ENCODE measurements around the gene STAT3. TPM values are rescaled to one million over a fixed set of nuclear protein-coding genes. Genes with fewer than 3 reads are reported as not detected.

The STAT3 gene
- total RNA-seq, 4 donors from 2014 or later, result 134 to 255 (median 180) TPM

- no peak for TF ChIP-seq CTCF (IDR thresholded peaks at IDR 0.05; ENCODE audit: low read depth)
These were observed 106.6 kb downstream of the STAT3 start for GRCh38 chr17:42281571-42282096.

- no peak for TF ChIP-seq CTCF (IDR thresholded peaks at IDR 0.05; ENCODE audit: low read depth)
These were observed 108.2 kb downstream of the STAT3 start for GRCh38 chr17:42279776-42280630.

GRCh38 chr17:42277342-42277712 lies 110.9 kb downstream of the STAT3 start:
- TF ChIP-seq CTCF (IDR thresholded peaks at IDR 0.05; ENCODE audit: low read depth), result no peak

- TF ChIP-seq CTCF (IDR thresholded peaks at IDR 0.05; ENCODE audit: low read depth), result no peak
These were observed 111.5 kb downstream of the STAT3 start for GRCh38 chr17:42276609-42277341.

GRCh38 chr17:42276359-42276608 lies 112.0 kb downstream of the STAT3 start, which contains the start of gene STAT5B:
Gene STAT5B (minus strand): TSS chr17:42276391. CDS start chr17:42232127, 44,264 bp downstream.
- TF ChIP-seq CTCF (IDR thresholded peaks at IDR 0.05; ENCODE audit: low read depth), result no peak

GRCh38 chr17:42275527-42276358 lies 112.5 kb downstream of the STAT3 start:
- TF ChIP-seq CTCF (IDR thresholded peaks at IDR 0.05; ENCODE audit: low read depth), result no peak

Measured in subcutaneous adipose tissue (tissue), 4 donors.